GM21447 (cell line): ENCODE results near the gene COBL.
"Not testable (repeated sequence)": the region's sequence is repeated elsewhere in the genome, so short reads cannot be mapped to it uniquely, and the experiment has no call there.

Source experiments
- ATAC-seq: cut with Tn5 transposase; IDR thresholded peaks from one replicate; pipeline ENCODE4 v1.9.1; 2021; ENCODE audit not compliant: unreplicated experiment

COBL gene

DNA sequence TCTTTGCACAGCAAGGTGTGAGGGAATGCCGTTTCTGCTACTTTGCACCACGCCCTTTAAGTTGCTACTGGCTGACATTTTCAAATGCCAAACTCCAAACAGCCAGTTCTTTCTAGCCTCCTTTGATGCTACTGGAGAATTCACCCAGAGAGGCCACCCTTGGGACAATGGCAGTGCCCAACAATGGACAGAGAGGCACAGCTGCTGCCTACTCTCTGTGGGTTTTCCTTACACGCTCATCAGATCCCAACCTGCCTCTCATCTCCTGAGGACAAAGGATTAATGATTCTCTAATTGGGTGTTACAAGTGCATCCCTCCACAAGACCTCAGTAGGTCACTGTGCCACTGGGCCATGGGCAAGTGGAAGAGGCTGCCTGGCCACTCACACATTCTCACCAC is 105.8 kb downstream of the COBL start:
- ATAC-seq, result no peak

DNA sequence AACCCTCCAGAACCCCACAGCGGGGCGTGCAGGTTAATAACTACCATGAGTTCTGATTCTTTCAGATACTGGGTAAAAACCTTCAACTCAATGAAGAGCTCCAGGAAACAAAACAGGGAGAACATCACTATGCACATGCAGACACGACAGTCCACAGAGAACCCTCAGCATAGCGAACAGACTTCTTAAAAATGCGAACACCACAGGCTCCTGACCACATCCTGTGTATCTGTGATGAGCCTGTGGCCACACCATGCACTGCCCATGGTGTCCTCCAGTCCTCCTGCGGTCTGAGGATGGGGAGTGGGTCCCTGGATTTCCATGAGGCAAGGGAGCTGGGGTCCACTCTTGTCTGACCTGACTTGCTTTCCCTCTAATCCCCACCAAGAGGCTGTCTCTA is 107.2 kb downstream of the COBL start:
- no peak for ATAC-seq

DNA sequence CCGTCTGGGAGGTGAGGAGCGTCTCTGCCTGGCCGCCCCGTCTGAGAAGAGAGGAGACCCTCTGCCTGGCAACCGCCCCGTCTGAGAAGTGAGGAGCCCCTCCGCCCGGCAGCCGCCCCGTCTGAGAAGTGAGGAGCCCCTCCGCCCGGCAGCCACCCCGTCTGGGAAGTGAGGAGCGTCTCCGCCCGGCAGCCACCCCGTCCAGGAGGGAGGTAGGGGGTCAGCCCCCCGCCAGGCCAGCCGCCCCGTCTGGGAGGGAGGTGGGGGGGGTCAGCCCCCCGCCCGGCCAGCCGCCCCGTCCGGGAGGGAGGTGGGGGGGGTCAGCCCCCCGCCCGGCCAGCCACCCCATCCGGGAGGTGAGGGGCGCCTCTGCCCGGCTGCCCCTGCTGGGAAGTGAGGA is 108.5 kb downstream of the COBL start:
- not testable (repeated sequence) for ATAC-seq

DNA sequence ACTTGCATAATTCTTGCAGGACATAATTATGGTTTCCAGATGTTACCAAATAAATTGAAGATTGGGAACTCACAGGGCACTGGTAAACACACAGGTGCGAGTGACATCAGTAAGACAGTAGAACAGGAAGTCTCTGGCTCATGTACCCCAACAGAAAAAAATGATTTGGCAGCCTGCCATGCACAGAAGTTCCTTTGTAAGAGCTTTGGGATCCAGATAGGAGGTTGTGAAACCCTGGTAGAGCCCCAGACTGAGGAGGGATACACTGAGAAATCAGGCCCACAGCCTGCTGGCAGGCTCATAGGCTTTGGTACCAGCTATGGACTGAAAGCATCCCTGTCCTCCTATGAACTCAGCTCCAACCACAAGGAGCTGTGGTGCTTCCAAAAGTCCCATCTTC is 118.0 kb downstream of the COBL start:
- no peak for ATAC-seq

DNA sequence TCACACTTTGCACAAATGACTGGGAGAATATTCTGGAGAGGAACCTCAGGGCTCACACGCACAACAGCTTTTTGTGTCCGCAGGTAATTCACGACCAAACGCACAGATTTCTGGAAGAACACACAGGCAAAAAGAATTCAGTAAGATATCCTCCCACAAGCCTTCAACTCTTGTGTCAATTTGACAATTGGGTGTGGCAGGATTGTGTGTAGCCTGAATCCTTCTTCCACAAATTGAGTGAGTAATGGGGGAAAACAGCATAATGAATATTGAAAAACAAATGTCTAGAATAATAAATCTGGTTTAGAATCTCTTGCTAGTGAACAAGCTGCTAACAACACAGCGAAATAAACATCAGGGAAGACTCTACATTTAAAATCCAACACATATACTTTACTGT is 125.6 kb downstream of the COBL start:
- no peak for ATAC-seq

DNA sequence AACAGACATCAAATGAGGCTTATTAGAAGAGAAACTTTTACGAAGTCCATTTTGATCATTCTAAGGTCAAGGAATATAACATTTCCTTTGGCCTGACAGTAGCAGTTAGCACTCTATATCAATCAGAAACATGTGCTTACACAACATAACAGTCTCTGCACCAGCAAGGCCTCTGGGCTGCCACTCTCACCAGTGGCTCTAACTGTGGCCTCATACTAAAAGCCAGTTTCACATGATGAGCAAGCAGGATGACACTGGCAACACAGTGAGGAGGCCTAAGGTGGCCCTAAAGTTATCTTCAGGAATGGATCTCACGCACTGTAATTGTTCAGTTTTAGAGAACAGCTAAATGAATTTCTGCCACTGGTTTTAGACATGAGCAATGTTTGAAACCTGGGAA is 126.8 kb downstream of the COBL start:
- ATAC-seq, result no peak

DNA sequence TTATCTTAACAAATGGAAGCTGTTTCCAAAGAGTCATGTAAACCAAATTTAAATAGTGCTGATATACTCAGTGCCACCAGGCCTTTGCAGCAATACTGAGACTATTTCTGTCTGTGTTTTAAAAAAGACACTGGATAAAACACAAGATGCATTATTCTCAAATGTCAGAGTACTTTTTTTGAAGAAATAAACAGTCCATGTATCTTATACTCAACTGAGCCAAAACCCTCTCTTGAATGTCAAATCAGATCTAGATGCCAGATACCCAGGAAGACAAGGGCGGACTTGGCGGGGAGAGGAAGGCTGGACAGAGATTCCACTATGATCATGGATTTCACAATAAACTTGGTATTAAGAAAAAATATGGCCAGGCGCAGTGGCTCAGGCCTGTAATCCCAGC is 127.6 kb downstream of the COBL start:
- ATAC-seq, result no peak

DNA sequence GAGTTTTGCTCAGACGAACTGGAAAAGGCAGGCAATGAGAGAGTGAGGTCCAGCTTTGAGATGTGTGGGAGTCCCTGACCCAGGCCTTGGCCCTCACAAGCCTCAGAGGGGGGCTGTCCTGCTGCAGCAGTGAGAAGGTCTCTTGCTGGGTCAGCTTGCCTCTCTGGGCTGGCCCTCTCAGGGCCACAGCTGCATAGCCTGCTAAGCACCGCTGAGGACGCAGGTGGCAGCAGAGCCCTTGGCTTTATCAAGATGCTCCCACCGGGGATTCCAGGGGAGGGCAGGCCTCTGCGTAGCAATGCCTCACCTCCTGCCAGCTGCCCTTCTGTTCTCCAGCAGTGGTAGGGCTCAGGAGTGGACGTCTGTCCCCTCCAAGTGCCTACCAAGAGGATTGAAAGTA is 128.7 kb downstream of the COBL start:
- ATAC-seq, result no peak

DNA sequence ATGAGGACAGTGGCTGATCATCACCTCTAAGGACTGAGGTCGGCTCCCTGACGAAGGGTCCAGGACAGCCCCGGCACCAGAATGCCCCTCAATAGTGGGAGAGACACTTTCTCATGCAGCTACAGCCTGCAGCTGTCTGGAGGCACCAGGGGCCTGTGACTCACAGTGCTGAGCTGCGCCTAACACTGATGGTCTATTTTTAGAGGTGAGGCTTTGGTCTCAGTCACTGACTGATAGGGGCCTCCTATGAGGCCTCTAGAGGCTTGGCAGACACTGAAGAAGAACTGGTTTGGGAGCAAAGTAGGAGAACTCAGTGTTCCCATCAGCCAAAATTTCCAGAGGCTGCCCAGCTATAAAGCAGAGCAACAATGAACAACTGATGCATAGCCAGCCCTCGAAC is 130.1 kb downstream of the COBL start:
- no peak for ATAC-seq

DNA sequence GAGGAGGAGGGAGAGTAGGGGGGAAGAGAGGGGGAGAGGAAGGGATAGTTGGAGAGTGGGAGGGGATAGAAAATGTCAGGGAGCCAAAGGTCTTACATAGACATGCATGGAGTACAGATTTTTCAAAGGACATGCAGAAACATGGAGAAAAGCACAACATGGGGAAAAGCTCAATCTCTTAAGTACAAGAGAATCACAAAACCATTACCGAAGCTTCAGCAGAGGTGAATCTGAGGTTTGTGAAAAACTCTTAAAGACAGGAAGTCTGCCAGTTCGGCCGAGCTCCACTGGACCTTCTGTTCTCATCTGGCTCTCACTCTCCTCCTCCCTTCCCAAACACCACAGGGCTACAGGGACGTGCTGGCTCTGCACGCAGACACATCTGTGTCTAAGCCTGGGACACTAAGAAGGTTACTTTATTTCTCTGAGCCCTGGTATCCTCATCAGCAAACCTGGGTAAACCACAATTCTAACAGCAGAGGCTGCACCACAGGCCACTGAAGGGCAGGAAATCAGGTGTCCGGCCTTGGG is 133.9 kb downstream of the COBL start:
- no peak for ATAC-seq

DNA sequence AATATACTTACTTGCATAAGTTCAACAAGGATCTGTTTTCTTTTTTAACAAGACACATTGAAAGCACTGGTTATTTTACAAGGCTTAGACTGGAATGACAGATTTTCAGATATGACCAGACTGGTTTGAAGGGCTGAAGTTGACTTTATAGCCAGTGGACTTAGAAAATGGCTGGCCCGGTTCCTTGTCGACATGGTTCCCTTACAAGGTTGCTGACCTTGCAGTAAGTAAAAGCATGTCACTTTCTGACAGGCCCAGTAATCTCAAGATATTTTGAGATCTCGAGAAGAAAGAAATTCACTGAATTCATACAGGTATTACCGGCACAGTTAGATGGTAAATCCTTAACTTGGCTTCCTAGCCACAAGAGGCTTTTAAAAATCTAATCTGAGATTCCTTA is 136.5 kb downstream of the COBL start:
- no peak for ATAC-seq

DNA sequence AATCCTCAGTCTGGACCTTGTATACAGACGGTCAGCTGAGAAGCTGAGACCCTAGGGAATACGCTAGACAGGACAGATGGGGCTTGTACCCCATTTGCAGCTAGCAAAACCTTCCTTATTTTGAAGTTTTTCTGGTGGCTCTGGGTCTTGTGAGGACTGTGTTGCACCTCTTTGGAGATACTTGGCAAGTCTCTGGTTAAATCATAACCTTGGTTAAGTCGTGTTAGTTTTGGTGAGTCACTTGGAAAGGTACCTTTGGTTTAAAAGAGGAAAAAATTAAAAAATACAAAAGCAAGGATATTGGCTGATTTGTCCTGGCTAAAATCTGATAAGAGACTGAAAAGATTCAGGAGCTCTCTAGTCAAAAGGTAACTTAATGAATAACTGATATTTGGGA is 140.6 kb downstream of the COBL start:
- no peak for ATAC-seq

DNA sequence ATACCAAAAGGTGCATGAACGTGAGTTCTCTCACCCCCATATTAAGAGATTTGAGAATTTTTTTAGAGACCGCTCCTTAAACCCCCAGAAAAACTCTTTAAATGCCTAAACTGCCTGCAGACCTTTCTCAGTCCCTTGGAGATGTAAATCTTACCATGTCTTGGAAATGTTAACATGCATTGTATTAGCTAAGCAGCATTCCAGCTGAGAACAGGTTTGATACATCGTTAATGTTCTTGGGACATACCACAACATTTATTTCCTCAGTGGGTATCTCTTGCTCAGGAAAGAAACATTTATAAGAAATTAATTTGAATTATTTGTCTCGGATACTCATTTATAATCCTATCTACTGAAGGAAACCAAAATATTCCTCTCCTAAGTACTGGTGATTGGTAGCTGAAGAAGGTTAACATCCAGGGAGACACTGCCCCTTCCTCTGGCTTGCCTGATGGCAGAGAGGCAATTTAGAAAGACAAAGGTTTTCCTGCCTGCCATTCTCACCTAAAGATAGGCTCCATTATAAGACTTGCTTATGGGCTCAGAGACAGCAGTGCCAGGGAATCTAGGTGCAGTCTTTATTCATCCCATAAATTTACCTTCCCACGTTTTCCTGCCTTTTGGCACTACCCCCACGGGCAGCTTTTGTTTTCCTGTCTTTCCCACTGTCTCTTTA is 141.2 kb downstream of the COBL start:
- no peak for ATAC-seq

DNA sequence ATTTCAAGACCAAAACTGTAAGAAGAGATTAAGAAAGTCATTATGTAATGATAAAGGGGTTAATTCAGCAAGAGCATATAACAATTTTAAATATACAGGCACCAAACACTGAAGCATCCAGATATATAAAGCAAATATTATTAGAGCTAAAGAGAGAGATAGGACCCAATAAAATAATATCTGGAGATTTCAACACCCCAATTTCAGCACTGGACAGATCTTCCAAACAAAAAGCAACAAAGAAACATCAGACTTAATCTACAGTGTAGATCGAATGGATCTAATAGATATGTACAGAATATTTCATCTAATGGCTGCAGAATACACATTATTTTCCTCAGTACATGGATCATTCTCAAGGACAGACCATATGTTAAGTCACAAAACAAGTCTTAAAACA is 151.3 kb downstream of the COBL start:
- ATAC-seq, result no peak

DNA sequence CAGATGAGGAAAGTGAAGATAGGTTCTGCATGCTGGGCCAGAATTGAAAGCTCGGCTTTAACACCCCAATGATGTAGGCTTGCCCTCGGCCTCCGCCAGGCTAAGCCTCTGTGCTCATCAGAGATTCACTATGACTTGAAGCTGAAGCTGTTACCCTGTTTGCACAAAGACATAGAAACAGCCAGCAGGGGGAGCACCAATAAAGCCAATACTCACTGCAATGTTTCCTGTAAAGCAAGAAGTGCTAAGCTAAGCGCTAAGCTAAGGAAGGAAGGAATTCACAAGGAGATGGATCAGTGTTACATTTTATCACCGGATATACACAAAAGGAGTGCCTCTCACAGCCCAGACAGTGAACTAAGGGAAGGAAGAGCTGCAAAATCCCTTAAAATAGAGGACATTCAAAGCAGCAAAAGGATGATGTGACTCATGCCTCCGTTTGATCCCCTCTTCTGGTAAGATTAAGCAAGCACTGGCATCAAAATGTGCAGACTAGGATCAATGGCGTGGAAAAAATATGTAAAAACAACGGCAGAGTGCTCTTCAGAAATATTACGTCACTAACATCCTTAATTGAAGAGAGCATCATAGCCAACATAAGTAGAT is 153.8 kb downstream of the COBL start:
- peak; percentile 84 for ATAC-seq

DNA sequence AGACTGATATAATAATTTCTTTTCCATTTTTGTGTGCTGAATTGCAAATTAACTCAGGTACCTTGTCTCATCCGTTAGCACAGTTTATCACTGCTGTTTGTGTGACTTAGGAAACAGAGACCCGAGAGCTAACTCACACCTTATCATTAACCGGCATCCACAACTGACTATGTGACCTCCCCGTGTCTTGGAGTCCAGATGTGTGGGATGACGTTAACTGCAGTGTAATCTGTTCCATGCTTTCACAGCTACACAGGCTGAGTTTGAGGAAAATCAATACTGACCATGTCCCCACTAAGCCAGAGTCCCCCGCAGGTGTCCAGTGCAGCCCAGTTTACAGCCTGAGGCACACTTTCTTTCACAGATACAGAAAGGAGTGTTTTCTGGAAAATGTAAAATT is 154.7 kb downstream of the COBL start:
- ATAC-seq, result no peak

DNA sequence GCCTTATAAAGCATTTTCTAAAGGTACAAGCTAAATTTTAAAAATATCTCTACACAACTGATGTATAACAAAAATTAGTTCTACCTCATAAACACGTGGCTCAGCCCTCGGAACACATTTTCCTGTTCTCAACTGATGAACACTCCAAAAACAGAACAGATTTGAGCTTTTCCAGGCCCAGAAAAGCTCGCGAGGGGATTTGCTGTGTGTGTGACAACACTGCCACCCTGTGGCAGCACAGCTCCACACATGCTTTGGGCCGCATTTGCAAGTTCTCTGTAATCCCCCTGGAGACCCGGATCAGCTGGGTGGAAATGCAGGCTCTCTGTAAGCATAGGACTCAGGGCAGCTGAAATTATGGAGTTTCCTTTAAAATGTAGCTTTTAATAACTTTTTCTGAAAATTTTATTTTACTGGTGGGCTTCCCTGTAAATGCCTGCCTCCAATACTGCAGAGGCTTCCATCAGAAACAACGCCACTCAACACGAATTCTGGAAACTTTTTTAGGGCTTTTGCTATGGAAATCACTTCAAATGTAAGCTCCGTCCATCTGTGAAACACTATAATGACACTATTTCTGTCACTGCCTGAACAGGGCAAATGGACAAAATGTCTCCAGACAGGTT is 155.5 kb downstream of the COBL start:
- ATAC-seq, result no peak

DNA sequence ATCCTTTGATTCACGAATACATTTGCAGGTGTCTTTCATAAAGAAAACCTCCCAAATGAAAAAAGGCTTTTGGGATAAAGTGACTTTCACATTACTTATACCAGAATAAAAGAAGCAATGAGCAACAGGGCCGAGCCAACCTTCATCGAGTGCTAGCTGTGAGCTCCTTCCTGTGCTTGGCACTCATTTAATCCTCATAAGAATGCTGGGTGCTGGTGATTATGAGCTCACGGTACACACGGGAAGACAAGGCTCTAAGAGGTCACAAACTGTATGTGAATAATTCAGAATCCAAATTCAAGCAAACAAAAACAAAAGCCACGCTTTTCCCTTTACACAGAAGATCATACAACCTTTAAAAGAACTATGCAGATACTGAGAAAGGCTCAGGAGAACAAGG is 156.2 kb downstream of the COBL start:
- no peak for ATAC-seq

DNA sequence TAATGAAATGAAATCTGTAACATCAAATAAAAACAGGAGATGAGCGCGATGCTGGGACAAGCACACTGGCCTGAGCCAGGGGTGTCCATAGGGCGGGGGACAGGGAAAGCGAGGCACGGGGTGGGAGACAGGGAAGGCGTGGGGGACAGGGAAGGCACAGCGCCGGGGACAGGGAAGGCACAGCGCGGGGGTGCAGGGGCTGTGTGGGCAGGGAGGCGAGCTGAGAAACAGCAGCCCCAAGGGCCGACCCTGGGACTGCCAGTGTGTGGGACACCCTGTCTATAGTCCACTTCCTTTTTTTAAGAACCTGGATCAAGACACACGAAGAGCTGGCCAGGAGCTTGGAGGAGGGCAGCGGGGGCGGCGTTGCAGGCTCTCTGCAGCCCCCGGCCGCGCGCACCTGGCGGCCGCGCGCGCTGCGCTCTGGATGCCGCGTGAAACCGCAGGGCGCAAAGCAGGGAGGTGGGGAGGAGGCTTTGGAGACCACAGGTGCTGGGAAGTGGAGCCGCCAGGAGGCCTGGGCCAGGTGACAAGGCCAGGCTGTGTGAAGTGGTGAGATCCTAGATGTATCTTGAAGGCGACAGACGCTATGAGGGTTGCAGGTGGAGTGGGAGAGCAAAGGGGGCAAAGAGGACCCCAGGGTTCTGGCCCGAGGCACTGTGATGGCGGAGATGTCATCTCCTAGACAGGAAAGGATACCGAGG is 157.7 kb downstream of the COBL start:
- ATAC-seq, result no peak

DNA sequence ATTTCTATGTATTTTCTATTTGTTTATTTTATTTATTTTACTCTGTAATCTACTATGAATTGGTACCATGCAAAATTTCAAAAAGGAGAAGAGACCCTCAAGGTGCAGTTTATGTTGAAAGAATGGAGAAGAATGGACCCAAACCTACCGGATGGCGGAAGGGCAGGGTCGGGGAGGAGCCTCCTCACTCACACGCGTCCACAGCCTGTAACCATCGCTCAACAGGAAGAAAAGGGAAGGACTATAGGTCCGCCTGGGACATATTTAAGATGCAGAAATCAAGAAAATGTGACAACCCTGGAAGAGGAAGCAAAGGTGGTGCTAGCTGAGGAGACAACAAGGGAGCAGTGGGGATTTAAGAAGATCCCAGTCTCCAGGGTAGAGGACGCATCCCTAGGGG is 158.4 kb downstream of the COBL start:
- ATAC-seq, result no peak

DNA sequence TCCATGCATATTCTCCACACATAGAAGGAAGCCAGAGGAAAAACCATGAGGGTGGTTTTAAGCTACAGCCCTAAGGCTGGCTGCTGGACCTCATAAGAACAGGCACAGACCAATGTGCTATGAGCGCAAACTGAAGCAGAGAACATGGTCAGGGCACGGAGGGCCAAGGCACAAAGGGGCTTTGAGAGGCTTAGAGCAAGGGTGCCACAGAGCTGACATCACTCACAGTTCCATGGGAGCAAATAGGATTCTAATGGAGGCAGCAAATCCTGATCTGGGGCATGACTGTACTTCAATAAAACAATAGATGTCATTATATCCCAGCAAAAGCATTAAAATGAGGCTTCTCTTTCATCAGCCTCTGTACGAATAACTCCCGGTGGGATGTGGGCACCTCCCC is 162.4 kb downstream of the COBL start:
- no peak for ATAC-seq

DNA sequence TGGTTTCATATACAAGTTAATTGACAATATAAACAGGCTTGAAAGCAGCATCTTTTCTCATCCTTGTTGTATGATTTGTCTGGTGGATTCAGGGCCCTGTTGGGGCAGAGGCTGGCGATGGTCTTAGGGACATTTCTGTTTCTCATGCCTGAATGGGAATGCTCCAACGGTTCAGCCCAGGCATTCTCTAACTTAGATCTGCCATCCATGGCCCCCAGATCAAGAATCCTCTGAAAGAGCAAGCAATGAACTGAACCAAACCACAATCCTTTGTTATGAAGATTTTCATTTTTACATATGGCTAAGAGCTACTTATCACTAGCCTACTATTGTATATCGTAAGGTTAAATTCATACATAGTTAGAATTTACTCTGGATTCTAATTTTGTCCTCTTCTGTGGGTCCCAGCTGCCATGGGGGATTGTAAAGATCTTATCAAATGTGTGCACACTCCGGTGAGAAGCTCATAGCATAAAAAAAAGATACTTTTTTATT is 163.9 kb downstream of the COBL start:
- no peak for ATAC-seq
